Hepatocyte (in vitro differentiated cells): ENCODE results near the gene SPAG5. TPM values are rescaled to one million over a fixed set of nuclear protein-coding genes. Genes with fewer than 3 reads are reported as not detected.

Experiments
- DNase-seq: peaks from one replicate; pipeline ENCODE4 v3.0.0-alpha.2; 2016; ENCODE audit warnings: low spot score
- H2AFZ ChIP-seq: fragments of 200-600 bp; sonication (generic); 2 replicates; pipeline ENCODE4 v1.6.0; 2016; ENCODE audit warnings: antibody characterized with exemption, mild to moderate bottlenecking
- H3K27ac ChIP-seq: fragments of 200-600 bp; sonication (generic); 2 replicates; pipeline ENCODE4 v1.5.1; 2016; ENCODE audit warnings: mild to moderate bottlenecking
- H3K27me3 ChIP-seq: fragments of 200-600 bp; sonication (generic); 2 replicates; pipeline ENCODE4 v1.6.1; 2016
- H3K36me3 ChIP-seq: fragments of 200-600 bp; sonication (generic); replicated peaks from 2 replicates; pipeline ENCODE4 v1.5.1; 2016; ENCODE audit warnings: low read depth; ENCODE audit not compliant: insufficient read depth
- H3K4me1 ChIP-seq: fragments of 200-600 bp; sonication (generic); 2 replicates; pipeline ENCODE4 v1.5.1; 2016; ENCODE audit warnings: mild to moderate bottlenecking, moderate library complexity; ENCODE audit not compliant: insufficient read depth
- H3K4me2 ChIP-seq: fragments of 200-600 bp; sonication (generic); 2 replicates; pipeline ENCODE4 v1.6.0; 2016
- H3K4me3 ChIP-seq: fragments of 200-600 bp; sonication (generic); 2 replicates; pipeline ENCODE4 v1.5.1; 2016; ENCODE audit warnings: mild to moderate bottlenecking
- H3K79me2 ChIP-seq: fragments of 200-600 bp; sonication (generic); 2 replicates; pipeline ENCODE4 v1.6.0; 2017; ENCODE audit warnings: mild to moderate bottlenecking
- H3K9me2 ChIP-seq: fragments of 200-600 bp; sonication (generic); replicated peaks from 2 replicates; pipeline ENCODE4 v1.6.0; 2017; ENCODE audit warnings: mild to moderate bottlenecking; ENCODE audit not compliant: insufficient read depth
- H3K9me3 ChIP-seq: fragments of 200-600 bp; sonication (generic); 2 replicates; pipeline ENCODE4 v1.5.1; 2016; ENCODE audit warnings: low read depth, mild to moderate bottlenecking
- H4K20me1 ChIP-seq: fragments of 200-600 bp; sonication (generic); 2 replicates; pipeline ENCODE4 v1.6.0; 2016; ENCODE audit warnings: mild to moderate bottlenecking; ENCODE audit not compliant: insufficient read depth, poor library complexity, severe bottlenecking
- CTCF ChIP-seq: fragments of 200-600 bp; sonication (generic); IDR thresholded peaks from 2 replicates; pipeline ENCODE4 v1.5.1; 2016; ENCODE audit warnings: antibody characterized with exemption, mild to moderate bottlenecking; ENCODE audit not compliant: poor library complexity
- EZH2 ChIP-seq: fragments of 200-600 bp; sonication (generic); IDR thresholded peaks from 2 replicates; pipeline ENCODE4 v1.6.1; 2016; ENCODE audit warnings: antibody characterized with exemption, mild to moderate bottlenecking, borderline replicate concordance
- EZH2phosphoT487 ChIP-seq: fragments of 200-600 bp; sonication (generic); IDR thresholded peaks from one replicate; pipeline ENCODE4 v1.6.1; 2018; ENCODE audit warnings: antibody characterized with exemption, mild to moderate bottlenecking, low read depth, moderate library complexity; ENCODE audit not compliant: unreplicated experiment, severe bottlenecking
- WGBS: methylation state at CpG from one replicate; pipeline ENCODE4 v1.1.6; 2016; ENCODE audit warnings: low lambda C conversion rate; ENCODE audit errors: missing lambda C conversion rate; 5-methylcytosine and 5-hydroxymethylcytosine counted together
- polyA plus RNA-seq: library from polyadenylated mRNA; unstranded; fragments of >200 nt; fragmentation: Nextera tagmentation; extraction: Ambion mirVana; gene quantifications from 2 replicates; pipeline ENCODE4 v1.2.1, GENCODE V29; 2016
- total RNA-seq: library from RNA; depleted of rRNA; stranded (reverse); fragments of >200 nt; gene quantifications from 2 replicates; pipeline ENCODE4 v1.2.3, GENCODE V29; 2014

The SPAG5 gene
- total and polyA plus RNA-seq, 2 experiments from 2014 or later, result 13.9 to 17.9 TPM

GRCh38 chr17:28616281-28616680 is 17.5 kb upstream of the SPAG5 start:
- TF ChIP-seq CTCF (no peak), EZH2phosphoT487 (no peak), EZH2 (no peak)
- DNase-seq, result no peak
- no peak overlapping the region for H3K4me3 ChIP-seq
- no peaks in the 10 kb centered on the region for H3K4me1 ChIP-seq
- H3K4me2 ChIP-seq, result no peak overlapping the region
- 89% methylated on average over 7 of the region's 7 CpGs for WGBS
- H3K9me2 ChIP-seq, result no peaks in the 10 kb centered on the region
- no peaks in the 10 kb centered on the region for H3K79me2 ChIP-seq
- H2AFZ ChIP-seq, result no peak overlapping the region
- H3K36me3 ChIP-seq, result no peaks in the 10 kb centered on the region
- H4K20me1 ChIP-seq, result no peaks in the 10 kb centered on the region
- no peak overlapping the region for H3K27ac ChIP-seq
- H3K27me3 ChIP-seq, result no peaks in the 10 kb centered on the region
- H3K9me3 ChIP-seq, result no peaks in the 10 kb centered on the region

- H2AFZ ChIP-seq, result no peak overlapping the region
- no peak overlapping the region for H3K27ac ChIP-seq
- no peak overlapping the region for H3K4me2 ChIP-seq
- 97% methylated on average over 4 of the region's 4 CpGs for WGBS
- no peaks in the 10 kb centered on the region for H3K27me3 ChIP-seq
- H3K9me2 ChIP-seq, result no peaks in the 10 kb centered on the region
- no peaks in the 10 kb centered on the region for H3K79me2 ChIP-seq
- no peaks in the 10 kb centered on the region for H4K20me1 ChIP-seq
- H3K9me3 ChIP-seq, result no peaks in the 10 kb centered on the region
- no peak for DNase-seq
- H3K4me3 ChIP-seq, result no peak overlapping the region
- TF ChIP-seq EZH2, result no peak
- no peak for TF ChIP-seq EZH2phosphoT487
- no peak for TF ChIP-seq CTCF
- no peaks in the 10 kb centered on the region for H3K36me3 ChIP-seq
- H3K4me1 ChIP-seq, result no peaks in the 10 kb centered on the region
Measured at GRCh38 chr17:28615260-28615940, 16.6 kb upstream of the SPAG5 start.

DNA sequence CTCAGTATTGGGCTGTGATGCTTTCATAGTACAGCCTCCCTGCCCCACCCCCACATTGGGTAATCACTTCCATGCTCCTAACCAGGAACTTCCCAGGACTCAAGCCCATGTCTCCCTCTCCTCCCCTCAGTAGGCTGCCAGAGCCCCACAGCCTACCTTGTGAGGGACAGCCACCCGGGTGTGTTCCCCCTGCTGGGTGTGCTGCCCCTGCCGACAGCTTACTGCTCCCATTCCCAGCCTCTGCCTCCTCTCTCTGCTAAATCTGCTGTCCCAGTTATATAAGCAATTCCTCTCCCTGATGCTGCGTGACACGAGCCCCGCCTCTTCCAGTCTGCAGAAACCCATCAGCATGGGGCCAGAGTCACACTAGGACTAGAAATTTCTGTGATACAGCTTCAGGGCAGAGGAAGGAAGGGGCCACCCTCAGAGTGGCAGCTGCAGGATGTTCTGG is 15.1 kb upstream of the SPAG5 start, which contains the start of gene RSKR:
TSS of gene RSKR (minus strand) at position 255 of the 451 bp plus-strand sequence. CDS start at position 231, 24 bp downstream.
- Histone ChIP-seq H3K36me3 (no peaks in the 10 kb centered on the region), H4K20me1 (no peaks in the 10 kb centered on the region), H3K79me2 (no peaks in the 10 kb centered on the region), H3K4me1 (no peaks in the 10 kb centered on the region), H3K9me2 (no peaks in the 10 kb centered on the region), H3K4me2 (no peak within 1 kb of the TSS), H2AFZ (no peak within 1 kb of the TSS), H3K9me3 (no peaks in the 10 kb centered on the region), H3K4me3 (no peak within 1 kb of the TSS), H3K27ac (no peak within 1 kb of the TSS), H3K27me3 (no peaks in the 10 kb centered on the region)
- 85% methylated on average over 5 of the region's 5 CpGs for WGBS
- DNase-seq, result no peak
- TF ChIP-seq CTCF (no peak), EZH2phosphoT487 (no peak), EZH2 (no peak)
